H4 (cell line): ENCODE results near the gene TMEM175. TPM values are rescaled to one million over a fixed set of nuclear protein-coding genes. Genes with fewer than 3 reads are reported as not detected.

Source experiments
- DNase-seq: peaks from one replicate; pipeline ENCODE4 v3.0.0-alpha.2; 2015; ENCODE audit warnings: low spot score
- total RNA-seq: library from RNA; depleted of rRNA; stranded (reverse); fragments of >200 nt; shearing (Covaris generic); gene quantifications from 2 replicates; pipeline ENCODE4 v1.2.3, GENCODE V29; 2014

Gene TMEM175
- total RNA-seq, 1 experiment from 2014 or later = 13.0 TPM

- no peak for DNase-seq
Observed at GRCh38 chr4:947491-947971, 15.3 kb downstream of the TMEM175 start.

DNA sequence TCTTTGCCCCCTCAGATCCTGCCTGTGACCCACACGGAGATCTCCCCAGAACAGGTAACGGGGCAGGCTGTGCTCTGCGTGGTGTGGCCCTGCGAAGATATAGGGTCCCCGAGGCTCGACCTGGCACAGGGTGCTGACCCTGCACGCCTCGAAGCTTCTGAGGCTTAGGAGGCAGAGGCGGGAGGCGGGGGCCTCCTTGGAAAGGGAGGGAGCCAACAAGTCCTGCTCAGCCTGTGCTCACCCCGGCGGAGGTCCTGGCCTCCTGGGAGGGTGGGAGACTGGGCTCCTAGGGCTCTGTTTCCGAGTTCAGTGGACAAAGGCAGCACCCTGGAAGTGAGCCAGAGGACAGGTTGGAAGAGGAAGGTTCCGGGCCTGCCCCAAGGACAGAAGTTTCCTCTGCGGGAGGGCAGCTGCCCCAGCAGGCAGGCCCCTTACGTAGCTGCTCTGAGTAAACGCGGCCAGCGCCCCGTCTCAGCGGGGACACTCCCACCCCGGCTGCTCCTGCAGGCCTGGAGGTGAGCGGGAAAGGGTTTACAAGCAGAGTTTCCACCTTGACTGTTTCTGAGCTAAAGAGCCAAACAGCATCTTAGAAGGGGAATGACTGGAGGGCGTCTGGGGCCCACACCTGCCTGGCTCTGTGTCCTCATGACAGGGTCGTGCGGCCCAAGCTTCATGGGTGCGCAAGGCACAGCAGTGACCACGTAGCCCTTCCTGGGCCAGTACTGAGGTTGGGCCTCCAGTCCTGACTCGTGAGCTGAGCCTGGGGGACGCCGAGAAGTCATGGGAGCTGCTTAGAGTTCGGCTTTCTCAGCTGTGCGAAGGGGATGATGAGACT, 16.1 kb downstream of the TMEM175 start:
- DNase-seq = no peak

DNA sequence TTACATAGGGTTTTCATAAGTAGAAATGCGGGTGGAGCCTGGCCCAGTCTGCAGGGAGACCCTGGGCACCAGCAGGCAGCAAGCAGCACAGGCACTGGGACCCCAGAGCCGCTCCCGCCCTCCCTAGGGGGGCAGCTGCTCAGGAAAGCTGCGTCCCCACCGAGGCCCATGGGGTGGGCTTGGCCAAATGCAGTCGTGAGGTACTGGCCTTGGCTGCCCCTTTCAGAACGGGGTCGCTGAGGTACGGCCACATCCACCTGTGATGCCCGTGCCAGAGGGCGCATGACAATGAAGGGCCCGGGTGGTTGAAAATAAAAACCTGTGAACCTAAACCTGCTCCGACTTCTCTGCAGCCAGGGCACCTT, 16.7 kb downstream of the TMEM175 start:
- DNase-seq = no peak

- no peak for DNase-seq
Observed at GRCh38 chr4:949656-950055, 17.4 kb downstream of the TMEM175 start.

GRCh38 chr4:950136-951020, 18.1 kb downstream of the TMEM175 start:
- no peak for DNase-seq

GRCh38 chr4:951186-951585, 18.9 kb downstream of the TMEM175 start:
- no peak for DNase-seq

- DNase-seq = no peak
Observed at GRCh38 chr4:951594-952468, 19.6 kb downstream of the TMEM175 start.

DNA sequence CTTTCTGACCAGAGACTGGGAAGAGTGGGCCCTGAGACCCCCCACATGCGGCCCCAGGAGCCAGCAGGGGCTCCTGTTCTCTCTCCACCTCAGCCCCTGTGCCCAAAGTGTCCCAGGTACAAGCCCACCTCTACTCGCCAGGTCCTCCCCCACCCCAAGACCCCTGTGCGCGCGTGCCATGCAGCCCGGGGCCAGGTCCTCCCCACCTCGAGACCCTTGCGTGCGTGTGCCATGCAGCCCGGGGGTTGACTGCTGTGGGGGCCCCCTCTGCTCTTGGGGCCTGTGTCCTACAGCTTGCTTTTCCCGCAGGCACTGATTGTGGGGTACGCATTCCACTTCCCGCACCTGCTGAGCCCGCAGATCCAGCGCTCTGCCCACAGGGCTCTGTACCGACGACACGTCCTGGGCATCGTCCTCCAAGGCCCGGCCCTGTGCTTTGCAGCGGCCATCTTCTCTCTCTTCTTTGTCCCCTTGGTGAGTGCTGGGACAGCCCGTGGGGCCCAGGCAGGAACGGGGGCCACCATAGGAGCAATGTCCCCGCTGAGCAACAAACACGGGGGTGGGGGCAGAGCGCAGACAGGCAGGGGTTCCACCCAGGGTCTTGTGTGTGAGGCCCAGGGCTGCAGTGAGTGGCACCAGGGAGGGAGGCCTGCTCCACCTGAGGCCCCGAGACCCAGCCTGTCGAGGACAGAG, 20.8 kb downstream of the TMEM175 start:
- no peak for DNase-seq

GRCh38 chr4:953574-953915, 21.3 kb downstream of the TMEM175 start:
- no peak for DNase-seq

DNA sequence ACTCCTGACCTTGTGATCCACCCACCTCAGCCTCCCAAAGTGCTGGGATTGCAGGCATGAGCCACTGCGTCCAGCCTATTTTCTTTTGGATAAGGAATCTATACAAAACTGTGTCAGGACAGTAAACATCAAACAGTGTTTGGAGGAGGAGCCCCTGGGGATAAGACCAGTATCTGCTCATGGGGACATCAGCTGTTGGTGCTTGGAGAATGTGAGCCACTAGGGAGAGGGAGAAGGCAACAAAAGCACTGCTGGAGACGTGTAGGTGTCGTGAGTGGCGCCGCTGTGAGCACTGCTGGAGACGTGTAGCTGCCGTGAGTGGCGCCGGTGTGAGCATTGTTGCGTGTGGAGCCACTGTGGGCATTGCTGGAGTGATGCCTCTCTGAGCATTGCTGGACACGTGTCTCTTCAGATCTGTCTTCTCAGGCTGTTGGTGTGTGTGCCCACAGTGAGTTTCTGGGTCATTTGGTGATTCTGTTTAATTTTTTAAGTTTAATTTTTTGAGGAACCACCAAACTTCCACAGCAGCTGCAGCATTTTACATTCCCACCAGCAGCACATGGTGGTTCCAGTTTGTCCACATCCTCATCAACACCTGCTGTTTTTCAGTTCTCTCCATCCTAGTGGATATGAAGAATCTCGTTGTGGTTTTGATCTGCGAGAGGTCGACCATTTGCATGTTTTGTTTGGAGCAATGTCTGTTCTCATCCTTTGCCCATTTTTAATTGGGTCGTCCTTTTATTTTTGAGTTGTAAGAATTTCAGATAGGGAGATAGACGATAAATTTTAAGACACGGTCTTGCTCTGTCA, 22.2 kb downstream of the TMEM175 start:
- DNase-seq = no peak

- DNase-seq = no peak
Observed at GRCh38 chr4:955161-955921, 23.1 kb downstream of the TMEM175 start.

DNA sequence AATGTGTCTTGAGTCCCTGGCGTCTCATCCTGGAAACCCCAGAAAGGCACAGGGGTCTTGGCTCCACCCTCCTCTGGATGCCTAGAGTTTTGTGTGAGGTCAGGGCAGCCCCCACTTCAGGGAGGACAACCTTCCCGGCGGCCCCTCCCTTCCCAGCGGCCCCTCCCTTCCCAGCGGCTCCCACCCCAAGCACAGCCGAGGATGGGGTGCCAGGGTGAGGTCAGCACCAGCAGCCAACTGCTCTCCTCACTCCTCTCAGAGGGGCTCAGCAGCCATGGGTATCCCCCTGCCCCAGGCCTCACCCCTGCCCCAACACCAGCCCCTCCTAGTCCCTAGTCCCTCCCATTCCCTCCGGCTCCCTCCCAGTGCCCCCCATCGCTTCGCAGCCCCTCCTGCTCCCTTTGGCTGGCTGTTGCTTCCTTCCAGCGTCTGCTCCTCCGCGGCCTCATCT, 23.7 kb downstream of the TMEM175 start:
- no peak for DNase-seq

GRCh38 chr4:956531-957230, 24.4 kb downstream of the TMEM175 start:
- no peak for DNase-seq

GRCh38 chr4:957231-957580, 24.9 kb downstream of the TMEM175 start:
- no peak for DNase-seq

GRCh38 chr4:957581-958313, 25.5 kb downstream of the TMEM175 start:
- DNase-seq = no peak

DNA sequence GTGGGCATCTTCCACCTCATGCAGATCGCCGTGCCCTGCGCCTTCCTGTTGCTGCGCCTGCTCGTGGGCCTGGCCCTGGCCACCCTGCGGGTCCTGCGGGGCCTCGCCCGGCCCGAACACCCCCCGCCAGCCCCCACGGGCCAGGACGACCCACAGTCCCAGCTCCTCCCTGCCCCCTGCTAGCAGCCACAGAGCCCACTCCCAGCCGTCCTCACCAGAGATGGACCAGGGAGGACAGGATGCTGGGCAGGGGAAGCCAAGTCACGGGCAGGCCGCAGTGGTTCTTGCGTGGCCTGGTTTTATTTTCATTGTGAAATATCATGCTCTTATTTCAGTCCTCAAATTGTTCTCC, 26.0 kb downstream of the TMEM175 start:
- no peak for DNase-seq

DNA sequence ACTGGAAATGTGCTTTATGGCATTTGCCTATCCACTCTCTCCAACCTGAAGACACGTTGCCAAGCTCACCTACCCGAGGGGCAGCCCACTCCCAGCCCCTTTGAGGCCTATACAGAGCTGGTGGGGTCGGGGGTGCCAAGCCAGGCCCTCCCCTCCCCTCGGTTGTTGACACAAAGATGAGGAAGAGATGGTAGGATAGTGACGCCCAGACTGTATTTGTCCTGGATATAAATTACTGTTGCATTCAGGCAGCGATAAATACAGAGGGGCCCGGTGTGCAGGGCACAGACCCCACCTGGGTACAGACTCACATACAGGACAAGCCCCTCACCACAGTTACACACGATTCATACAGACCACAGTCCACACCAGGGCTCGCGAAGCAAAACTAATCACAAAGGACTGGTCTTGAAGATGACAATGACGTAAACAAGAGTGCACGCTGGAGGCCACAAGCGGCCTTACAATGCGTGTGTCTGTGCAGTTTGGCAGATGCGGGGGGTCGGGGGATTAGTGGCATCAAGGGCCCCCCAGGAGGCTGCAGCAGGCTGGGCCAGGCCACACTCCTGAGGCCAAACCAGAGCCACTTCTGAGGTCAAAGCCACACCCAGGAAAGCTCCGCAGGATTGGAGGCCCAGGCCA, 26.6 kb downstream of the TMEM175 start:
- DNase-seq = no peak
